ENCODE data around the gene LIMCH1.

DNA sequence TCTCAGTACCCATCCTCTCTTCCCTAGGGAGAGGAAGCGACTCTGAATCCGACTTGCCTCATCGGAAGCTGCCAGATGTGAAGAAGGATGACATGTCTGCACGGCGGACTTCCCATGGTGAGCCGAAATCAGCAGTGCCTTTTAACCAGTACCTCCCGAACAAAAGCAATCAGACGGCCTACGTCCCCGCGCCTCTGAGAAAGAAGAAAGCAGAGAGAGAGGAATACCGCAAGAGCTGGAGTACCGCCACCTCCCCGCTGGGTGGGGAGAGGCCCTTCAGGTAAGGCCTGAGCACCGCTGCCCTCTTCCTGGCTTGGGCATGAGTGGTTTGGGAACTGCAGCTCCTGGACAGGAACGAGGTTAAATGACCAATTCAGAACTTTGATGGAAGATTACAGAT is 81.2 kb downstream of the LIMCH1 start:
- TF ChIP-seq, protein P1, sequence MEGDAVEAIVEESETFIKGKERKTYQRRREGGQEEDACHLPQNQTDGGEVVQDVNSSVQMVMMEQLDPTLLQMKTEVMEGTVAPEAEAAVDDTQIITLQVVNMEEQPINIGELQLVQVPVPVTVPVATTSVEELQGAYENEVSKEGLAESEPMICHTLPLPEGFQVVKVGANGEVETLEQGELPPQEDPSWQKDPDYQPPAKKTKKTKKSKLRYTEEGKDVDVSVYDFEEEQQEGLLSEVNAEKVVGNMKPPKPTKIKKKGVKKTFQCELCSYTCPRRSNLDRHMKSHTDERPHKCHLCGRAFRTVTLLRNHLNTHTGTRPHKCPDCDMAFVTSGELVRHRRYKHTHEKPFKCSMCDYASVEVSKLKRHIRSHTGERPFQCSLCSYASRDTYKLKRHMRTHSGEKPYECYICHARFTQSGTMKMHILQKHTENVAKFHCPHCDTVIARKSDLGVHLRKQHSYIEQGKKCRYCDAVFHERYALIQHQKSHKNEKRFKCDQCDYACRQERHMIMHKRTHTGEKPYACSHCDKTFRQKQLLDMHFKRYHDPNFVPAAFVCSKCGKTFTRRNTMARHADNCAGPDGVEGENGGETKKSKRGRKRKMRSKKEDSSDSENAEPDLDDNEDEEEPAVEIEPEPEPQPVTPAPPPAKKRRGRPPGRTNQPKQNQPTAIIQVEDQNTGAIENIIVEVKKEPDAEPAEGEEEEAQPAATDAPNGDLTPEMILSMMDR (IDR thresholded peaks at IDR 0.05), result no peak
- no peak for TF ChIP-seq POLR2A (IDR thresholded peaks at IDR 0.05)
